ENCODE data around the gene CCR5AS.

The CCR5AS gene

DNA sequence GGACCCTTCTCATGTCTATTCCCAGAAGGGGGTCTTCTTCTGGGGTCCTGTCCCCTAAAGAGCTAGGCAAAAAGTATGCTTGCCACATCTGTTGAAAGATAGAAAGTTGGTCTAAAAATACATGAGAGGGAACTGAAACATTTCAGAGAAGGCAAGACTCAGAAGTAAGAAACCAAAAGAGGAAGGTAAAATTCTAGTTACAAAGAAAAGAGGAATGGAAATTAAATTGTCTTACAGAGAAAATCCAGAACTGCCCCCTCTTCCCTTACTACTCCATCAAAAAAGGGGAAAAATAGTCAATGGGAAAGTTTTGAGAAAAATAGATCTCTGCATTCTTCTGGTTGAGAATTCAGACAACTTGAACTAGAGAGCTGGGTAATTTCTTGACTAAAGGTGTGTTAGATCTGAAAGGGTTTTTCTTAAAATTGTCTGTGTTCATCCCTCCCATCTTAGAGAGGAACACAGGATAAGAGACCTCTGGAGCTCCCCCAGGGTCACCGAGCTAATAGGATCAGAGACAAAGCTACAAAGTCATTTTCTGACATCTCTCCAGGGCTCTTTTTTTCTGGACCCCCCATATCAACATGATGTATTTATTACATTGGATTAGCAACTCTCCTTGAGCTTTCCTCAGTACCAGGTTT, 85.3 kb downstream of the CCR5AS start:
- no peaks in the 10 kb centered on the region for H3K27me3 ChIP-seq
- no peaks in the 10 kb centered on the region for H3K79me2 ChIP-seq
- 86% methylated on average over 1 of the region's 1 CpG for WGBS (ENCODE audit: low lambda C conversion rate, missing lambda C conversion rate)
- no peak overlapping the region for H3K27ac ChIP-seq
- H3K4me2 ChIP-seq = no peak overlapping the region
- H4K20me1 ChIP-seq (ENCODE audit: insufficient read depth, poor library complexity, severe bottlenecking) = no peaks in the 10 kb centered on the region
- H2AFZ ChIP-seq = no peak overlapping the region
- H3K9me2 ChIP-seq (replicated peaks; ENCODE audit: insufficient read depth) = no peaks in the 10 kb centered on the region
- TF ChIP-seq CTCF (IDR thresholded peaks at IDR 0.05; ENCODE audit: poor library complexity) (no peak), EZH2 (IDR thresholded peaks at IDR 0.05; ENCODE audit: borderline replicate concordance) (no peak), EZH2phosphoT487 (IDR thresholded peaks at IDR 0.05; ENCODE audit: low read depth, severe bottlenecking, unreplicated experiment) (no peak)
- no peak for DNase-seq (ENCODE audit: low spot score)
- H3K4me1 ChIP-seq (ENCODE audit: insufficient read depth) = no peaks in the 10 kb centered on the region
- H3K36me3 ChIP-seq (replicated peaks; ENCODE audit: insufficient read depth, low read depth) = no peaks in the 10 kb centered on the region
- H3K9me3 ChIP-seq (ENCODE audit: low read depth) = no peaks in the 10 kb centered on the region
- no peak overlapping the region for H3K4me3 ChIP-seq

- TF ChIP-seq CTCF (IDR thresholded peaks at IDR 0.05; ENCODE audit: poor library complexity) (no peak), EZH2phosphoT487 (IDR thresholded peaks at IDR 0.05; ENCODE audit: low read depth, severe bottlenecking, unreplicated experiment) (no peak), EZH2 (IDR thresholded peaks at IDR 0.05; ENCODE audit: borderline replicate concordance) (no peak)
- Histone ChIP-seq H3K27me3 (no peaks in the 10 kb centered on the region), H2AFZ (no peak overlapping the region), H3K79me2 (no peaks in the 10 kb centered on the region), H3K4me2 (no peak overlapping the region), H3K36me3 (replicated peaks; ENCODE audit: insufficient read depth, low read depth) (no peaks in the 10 kb centered on the region), H3K9me2 (replicated peaks; ENCODE audit: insufficient read depth) (no peaks in the 10 kb centered on the region), H3K4me3 (no peak overlapping the region), H3K4me1 (ENCODE audit: insufficient read depth) (no peaks in the 10 kb centered on the region), H3K27ac (no peak overlapping the region), H3K9me3 (ENCODE audit: low read depth) (no peaks in the 10 kb centered on the region), H4K20me1 (ENCODE audit: insufficient read depth, poor library complexity, severe bottlenecking) (no peaks in the 10 kb centered on the region)
- 93% methylated on average over 3 of the region's 3 CpGs for WGBS (ENCODE audit: low lambda C conversion rate, missing lambda C conversion rate)
- DNase-seq (ENCODE audit: low spot score) = no peak
These were observed 88.5 kb downstream of the CCR5AS start for GRCh38 chr3:46318207-46318927.

GRCh38 chr3:46316206-46316605, 90.7 kb downstream of the CCR5AS start:
- no peak overlapping the region for H3K27ac ChIP-seq
- no peaks in the 10 kb centered on the region for H3K9me3 ChIP-seq (ENCODE audit: low read depth)
- H3K4me3 ChIP-seq = no peak overlapping the region
- no peak overlapping the region for H2AFZ ChIP-seq
- H4K20me1 ChIP-seq (ENCODE audit: insufficient read depth, poor library complexity, severe bottlenecking) = no peaks in the 10 kb centered on the region
- no peaks in the 10 kb centered on the region for H3K27me3 ChIP-seq
- no peaks in the 10 kb centered on the region for H3K4me1 ChIP-seq (ENCODE audit: insufficient read depth)
- TF ChIP-seq EZH2phosphoT487 (IDR thresholded peaks at IDR 0.05; ENCODE audit: low read depth, severe bottlenecking, unreplicated experiment) (no peak), EZH2 (IDR thresholded peaks at IDR 0.05; ENCODE audit: borderline replicate concordance) (no peak), CTCF (IDR thresholded peaks at IDR 0.05; ENCODE audit: poor library complexity) (no peak)
- no peaks in the 10 kb centered on the region for H3K36me3 ChIP-seq (replicated peaks; ENCODE audit: insufficient read depth, low read depth)
- no peaks in the 10 kb centered on the region for H3K79me2 ChIP-seq
- no peak overlapping the region for H3K4me2 ChIP-seq
- no peak for DNase-seq (ENCODE audit: low spot score)
- H3K9me2 ChIP-seq (replicated peaks; ENCODE audit: insufficient read depth) = no peaks in the 10 kb centered on the region

Data from hepatocyte (in vitro differentiated cells).